ENCODE data around the gene CDH6. TPM values are rescaled to one million over a fixed set of nuclear protein-coding genes. Genes with fewer than 3 reads are reported as not detected.

Gene CDH6
- total RNA-seq: 43.4 TPM

DNA sequence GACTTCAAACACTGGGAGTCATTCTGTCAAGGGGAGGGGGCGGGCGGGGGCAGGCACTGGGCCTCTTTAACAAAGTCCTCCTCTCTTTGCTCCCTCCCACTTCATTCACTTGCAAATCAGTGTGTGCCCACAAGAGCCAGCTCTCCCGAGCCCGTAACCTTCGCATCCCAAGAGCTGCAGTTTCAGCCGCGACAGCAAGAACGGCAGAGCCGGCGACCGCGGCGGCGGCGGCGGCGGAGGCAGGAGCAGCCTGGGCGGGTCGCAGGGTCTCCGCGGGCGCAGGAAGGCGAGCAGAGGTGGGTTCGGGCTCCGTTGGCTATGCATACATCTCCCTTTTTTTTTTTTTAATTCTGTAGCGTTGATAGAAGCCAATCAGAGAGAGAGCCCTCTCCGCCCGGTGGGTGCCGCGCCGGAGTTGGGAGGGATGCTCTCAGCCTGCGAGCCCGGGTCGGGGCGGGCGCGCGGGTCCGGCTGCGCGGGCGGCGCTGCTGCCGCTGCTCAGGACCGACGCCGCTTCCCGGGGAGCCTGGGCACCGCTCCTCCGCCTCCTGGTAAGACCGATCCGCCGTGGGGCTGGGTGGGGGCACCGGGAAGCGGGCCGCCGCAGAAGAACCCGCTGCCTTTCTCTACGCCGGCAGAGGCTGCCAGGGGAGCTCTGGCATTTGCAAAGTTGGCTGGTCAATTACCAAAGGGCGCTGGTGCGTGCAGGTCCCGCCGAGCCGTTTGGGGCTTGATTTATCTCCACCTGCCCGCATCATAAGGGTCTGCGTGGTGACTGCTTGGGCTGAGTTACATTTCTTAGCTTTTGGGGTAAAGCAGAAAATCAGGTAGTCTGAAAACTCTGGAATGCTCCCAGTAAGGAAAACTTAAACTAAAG, at the start of gene CDH6:
CDH6 (plus strand) TSS at position 96 of the 877 bp plus-strand sequence. CDS start 73,788 bp downstream, outside the sequence.

Measured in diencephalon (tissue), 1 donor.